ENCODE measurements around the gene CSKMT.
"Not testable (repeated sequence)": the region's sequence is repeated elsewhere in the genome, so short reads cannot be mapped to it uniquely, and the experiment has no call there.

CSKMT gene

GRCh38 chr11:62656796-62657429 lies 8.2 kb upstream of the CSKMT start:
- DNase-seq: no peak

GRCh38 chr11:62664405-62665074 lies 572 bp upstream of the CSKMT start:
- DNase-seq: peak; percentile 61 to 63

GRCh38 chr11:62665599-62666258 lies 617 bp downstream of the CSKMT start:
- DNase-seq: peak; percentile 65 to 69

- DNase-seq: no peak
Measured at GRCh38 chr11:62666259-62666926, 1.3 kb downstream of the CSKMT start.

- DNase-seq: no peak
Measured at GRCh38 chr11:62667460-62667859, 2.3 kb downstream of the CSKMT start.

- no peak for DNase-seq
Measured at GRCh38 chr11:62669420-62670161, 4.5 kb downstream of the CSKMT start.

GRCh38 chr11:62671236-62671607 lies 6.1 kb downstream of the CSKMT start:
- no peak for DNase-seq

GRCh38 chr11:62671608-62672389 lies 6.7 kb downstream of the CSKMT start, which contains the start of the genes LBHD1 and UQCC3:
Gene LBHD1, minus strand, starts transcription at chr11:62672267. Its CDS starts 2,236 bp downstream, at chr11:62670031.
Gene UQCC3, plus strand, starts transcription at chr11:62671673. Its CDS starts 73 bp downstream, at chr11:62671746.
- peak; percentile 75 to 84 for DNase-seq

GRCh38 chr11:62673196-62673525 lies 8.0 kb downstream of the CSKMT start:
- DNase-seq: no peak

GRCh38 chr11:62675415-62675814 lies 10.3 kb downstream of the CSKMT start:
- not testable (repeated sequence) for DNase-seq

- DNase-seq: no peak
Measured at GRCh38 chr11:62676698-62677097, 11.6 kb downstream of the CSKMT start.

- no peak for DNase-seq
Measured at GRCh38 chr11:62677156-62677555, 12.0 kb downstream of the CSKMT start.

- DNase-seq: no peak
Measured at GRCh38 chr11:62677714-62678113, 12.6 kb downstream of the CSKMT start.

GRCh38 chr11:62678433-62678769 lies 13.3 kb downstream of the CSKMT start:
- DNase-seq: no peak

- DNase-seq: peak; percentile 85 to 87
Measured at GRCh38 chr11:62678770-62679696, 13.9 kb downstream of the CSKMT start, which contains the start of gene UBXN1. Gene UBXN1, minus strand, starts transcription at chr11:62679073. Its CDS starts 150 bp downstream, at chr11:62678923.

GRCh38 chr11:62680825-62681240 lies 15.7 kb downstream of the CSKMT start:
- peak; percentile 21 to 60 for DNase-seq

- no peak for DNase-seq
Measured at GRCh38 chr11:62682518-62682917, 17.4 kb downstream of the CSKMT start.

GRCh38 chr11:62687508-62688396 lies 22.6 kb downstream of the CSKMT start:
- DNase-seq: no peak

GRCh38 chr11:62688491-62688890 lies 23.4 kb downstream of the CSKMT start:
- DNase-seq: no peak

Data from CD4-positive, alpha-beta T cell treated with Interleukin-1 beta for 1 hour (primary cell).